ENCODE measurements around the gene SARDH. TPM values are rescaled to one million over a fixed set of nuclear protein-coding genes. Genes with fewer than 3 reads are reported as not detected.
A peak's percentile ranks its signal among the peaks of the same experiment; 100 is the strongest.

SARDH gene
- total and polyA plus RNA-seq, 2 donors (not counting 3 experiments of a cell fraction or from before 2014, with no cell fraction given): 0.19 to 0.44 TPM

DNA sequence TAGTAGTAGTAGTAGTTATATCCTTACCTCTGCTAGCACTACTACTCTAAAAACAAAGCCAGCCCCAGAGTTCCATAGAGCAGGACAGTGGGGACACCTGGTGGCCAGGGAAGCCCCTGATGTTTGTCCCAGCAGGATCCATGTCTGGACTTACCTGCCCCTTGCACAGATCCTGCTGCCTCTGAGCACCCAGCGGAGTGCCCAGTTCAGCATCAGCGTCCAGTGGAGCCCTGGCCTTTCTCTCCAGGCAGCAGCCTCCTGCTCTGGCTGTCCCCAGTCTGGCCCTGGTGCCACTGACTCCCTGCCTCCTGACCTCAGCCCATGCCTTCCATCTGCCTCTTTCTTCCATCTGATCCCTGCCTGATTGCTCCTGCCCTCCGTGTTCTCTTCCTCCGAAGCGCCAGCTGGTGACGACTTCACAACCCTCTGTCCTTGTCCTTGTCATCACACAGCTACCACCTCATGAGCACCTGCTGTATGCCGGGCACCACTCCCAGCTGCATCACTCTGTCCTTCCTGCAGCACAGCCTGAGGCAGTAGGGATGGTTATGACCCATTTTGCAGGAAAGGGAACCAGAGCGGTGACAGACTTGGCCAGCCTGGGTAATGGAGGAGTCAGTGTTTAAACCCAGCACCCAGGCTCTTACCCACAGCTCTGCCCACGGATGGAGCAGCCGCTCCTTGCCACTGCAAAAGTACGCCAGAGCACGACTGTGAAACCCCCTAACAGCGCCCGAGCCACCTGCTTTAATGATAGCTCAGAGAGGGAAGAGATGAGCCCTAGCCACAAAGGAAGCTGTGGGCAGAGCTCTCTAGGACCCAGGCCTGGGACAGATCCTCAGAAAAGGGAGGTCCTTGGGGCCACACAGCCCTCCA is 11.5 kb downstream of the SARDH start:
- Histone ChIP-seq H3K9ac (replicated peaks; ENCODE audit: extremely low read depth, insufficient read depth, low read length) (no peak overlapping the region), H3K36me3 (ENCODE audit: control insufficient read depth in 2 of 2, extremely low read depth in 1 of 2, insufficient read depth in 2 of 2, low read length in 2 of 2) (no peaks in the 10 kb centered on the region), H3K4me1 (ENCODE audit: control insufficient read depth, extremely low read depth, insufficient read depth, low read length) (no peaks in the 10 kb centered on the region), H3K27me3 (ENCODE audit: control insufficient read depth in 2 of 2, insufficient read depth in 2 of 2, low read length in 2 of 2) (no peaks in the 10 kb centered on the region), H3K79me2 (ENCODE audit: control insufficient read depth, insufficient read depth, low read length) (no peaks in the 10 kb centered on the region), H3K4me2 (ENCODE audit: insufficient read depth, low read length) (no peak overlapping the region), H4K20me1 (replicated peaks; ENCODE audit: control insufficient read depth, extremely low read depth, insufficient read depth, low read length) (no peaks in the 10 kb centered on the region), H3K9me3 (replicated peaks; ENCODE audit: control insufficient read depth, insufficient read depth, low read length) (no peaks in the 10 kb centered on the region), H3K27ac (ENCODE audit: insufficient read depth, low read depth, low read length) (no peak overlapping the region), H2AFZ (ENCODE audit: low read depth, low read length) (no peak overlapping the region), H3K9me1 (replicated peaks; ENCODE audit: control insufficient read depth, extremely low read depth, insufficient read depth, low read length) (no peaks in the 10 kb centered on the region), H3K4me3 (replicated peaks in 1 of 3; ENCODE audit: insufficient read depth in 1 of 3, low read depth in 1 of 3, low read length in 3 of 3) (no peak overlapping the region)
- POLR2A ChIA-PET: no interaction called here
- intact Hi-C loops (cut with micrococcal nuclease): loop anchor here (1.0 kb wide), 1 partner anchor 193 kb away; no protein-coding TSS in a partner anchor
- DNase-seq (ENCODE audit: low read depth, low spot score) (peak; percentile 24), FAIRE-seq (no peak)
- CTCF ChIA-PET: interaction anchor here (0.7 to 1.9 kb wide), 8 partner anchors 16 to 540 kb away, joined by 3 to 7 read pairs (median 4); partner anchors contain the start of gene ADAMTSL2
- no peak for TF ChIP-seq MYC (IDR thresholded peaks at IDR 0.05; ENCODE audit: low read depth, low read length)
- TF ChIP-seq, protein P1, sequence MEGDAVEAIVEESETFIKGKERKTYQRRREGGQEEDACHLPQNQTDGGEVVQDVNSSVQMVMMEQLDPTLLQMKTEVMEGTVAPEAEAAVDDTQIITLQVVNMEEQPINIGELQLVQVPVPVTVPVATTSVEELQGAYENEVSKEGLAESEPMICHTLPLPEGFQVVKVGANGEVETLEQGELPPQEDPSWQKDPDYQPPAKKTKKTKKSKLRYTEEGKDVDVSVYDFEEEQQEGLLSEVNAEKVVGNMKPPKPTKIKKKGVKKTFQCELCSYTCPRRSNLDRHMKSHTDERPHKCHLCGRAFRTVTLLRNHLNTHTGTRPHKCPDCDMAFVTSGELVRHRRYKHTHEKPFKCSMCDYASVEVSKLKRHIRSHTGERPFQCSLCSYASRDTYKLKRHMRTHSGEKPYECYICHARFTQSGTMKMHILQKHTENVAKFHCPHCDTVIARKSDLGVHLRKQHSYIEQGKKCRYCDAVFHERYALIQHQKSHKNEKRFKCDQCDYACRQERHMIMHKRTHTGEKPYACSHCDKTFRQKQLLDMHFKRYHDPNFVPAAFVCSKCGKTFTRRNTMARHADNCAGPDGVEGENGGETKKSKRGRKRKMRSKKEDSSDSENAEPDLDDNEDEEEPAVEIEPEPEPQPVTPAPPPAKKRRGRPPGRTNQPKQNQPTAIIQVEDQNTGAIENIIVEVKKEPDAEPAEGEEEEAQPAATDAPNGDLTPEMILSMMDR (IDR thresholded peaks at IDR 0.05; ENCODE audit: extremely low read depth in 1 of 2, insufficient read depth in 1 of 2, low read depth in 1 of 2, low read length in 2 of 2): peak; percentile 28 to 53
- no TSS peak for BruUV-seq (replicated peaks)
- dilution Hi-C loops (cut with MboI; ENCODE audit: extremely low pct_ligation_motif_present, low sequenced_read_pairs): no loop called here

DNA sequence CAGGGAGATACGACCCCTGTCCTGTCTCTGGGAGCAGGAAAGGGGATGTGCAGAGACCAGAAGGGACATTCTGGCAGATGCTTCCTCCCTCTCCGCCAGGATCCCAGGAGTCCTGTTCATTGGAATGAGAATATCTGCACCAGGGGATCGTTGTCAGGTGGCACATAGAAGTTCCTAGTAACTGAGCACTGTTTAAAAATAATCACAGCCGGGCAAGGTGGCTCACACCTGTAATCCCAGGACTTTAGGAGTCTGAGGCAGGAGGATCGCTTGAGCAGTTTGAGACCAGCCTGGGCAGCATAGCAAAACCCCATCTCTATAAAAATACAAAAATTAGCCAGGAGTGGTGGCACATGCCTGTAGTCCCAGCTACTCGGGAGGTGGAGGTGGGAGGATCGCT is 12.3 kb downstream of the SARDH start:
- no peak overlapping the region for H2AFZ ChIP-seq (ENCODE audit: low read depth, low read length)
- H4K20me1 ChIP-seq (replicated peaks; ENCODE audit: control insufficient read depth, extremely low read depth, insufficient read depth, low read length): no peaks in the 10 kb centered on the region
- H3K36me3 ChIP-seq (ENCODE audit: control insufficient read depth in 2 of 2, extremely low read depth in 1 of 2, insufficient read depth in 2 of 2, low read length in 2 of 2): no peaks in the 10 kb centered on the region
- no peaks in the 10 kb centered on the region for H3K79me2 ChIP-seq (ENCODE audit: control insufficient read depth, insufficient read depth, low read length)
- CTCF ChIA-PET: interaction anchor here (1.1 to 1.9 kb wide), 5 partner anchors 17 to 540 kb away, joined by 3 to 5 read pairs (median 4); partner anchors contain the start of gene ADAMTSL2
- H3K4me3 ChIP-seq (replicated peaks in 1 of 3; ENCODE audit: insufficient read depth in 1 of 3, low read depth in 1 of 3, low read length in 3 of 3): no peak overlapping the region
- DNase-seq (ENCODE audit: low read depth, low spot score) (no peak), FAIRE-seq (no peak)
- H3K9ac ChIP-seq (replicated peaks; ENCODE audit: extremely low read depth, insufficient read depth, low read length): no peak overlapping the region
- no peaks in the 10 kb centered on the region for H3K27me3 ChIP-seq (ENCODE audit: control insufficient read depth in 2 of 2, insufficient read depth in 2 of 2, low read length in 2 of 2)
- no peak overlapping the region for H3K27ac ChIP-seq (ENCODE audit: insufficient read depth, low read depth, low read length)
- POLR2A ChIA-PET: no interaction called here
- dilution Hi-C loops (cut with MboI; ENCODE audit: extremely low pct_ligation_motif_present, low sequenced_read_pairs): no loop called here
- H3K4me2 ChIP-seq (ENCODE audit: insufficient read depth, low read length): no peak overlapping the region
- no peaks in the 10 kb centered on the region for H3K9me3 ChIP-seq (replicated peaks; ENCODE audit: control insufficient read depth, insufficient read depth, low read length)
- intact Hi-C loops (cut with micrococcal nuclease): loop anchor here (1.0 kb wide), 1 partner anchor 193 kb away; no protein-coding TSS in a partner anchor
- H3K4me1 ChIP-seq (ENCODE audit: control insufficient read depth, extremely low read depth, insufficient read depth, low read length): no peaks in the 10 kb centered on the region
- no peaks in the 10 kb centered on the region for H3K9me1 ChIP-seq (replicated peaks; ENCODE audit: control insufficient read depth, extremely low read depth, insufficient read depth, low read length)
- BruUV-seq (replicated peaks): no TSS peak
- TF ChIP-seq GATA2 (IDR thresholded peaks at IDR 0.05; ENCODE audit: insufficient read depth, insufficient read length, low read depth, low read length) (no peak), MYC (IDR thresholded peaks at IDR 0.05; ENCODE audit: low read depth, low read length) (no peak), POLR2AphosphoS5 (IDR thresholded peaks at IDR 0.05; ENCODE audit: insufficient read depth, low read depth, low read length) (no peak), FOS (IDR thresholded peaks at IDR 0.05; ENCODE audit: borderline replicate concordance, insufficient read depth, low read length) (no peak)
